HL-60 (cell line): ENCODE results near the gene DNAAF5.

Experiments used
- DNase-seq, 2 experiments: peaks; one replicate each; pipeline ENCODE4 v3.0.0-alpha.2; 2010 to 2020; ENCODE audit warnings: low read depth in 1 of 2, low spot score in 1 of 2
- H3K27ac ChIP-seq: fragments of 250-450 bp; sonication (Bioruptor Pico); replicated peaks from 2 replicates; pipeline ENCODE4 v1.5.1; 2020; ENCODE audit warnings: mild to moderate bottlenecking, moderate library complexity
- H3K27me3 ChIP-seq: fragments of 250-450 bp; sonication (Bioruptor Pico); 2 replicates; pipeline ENCODE4 v1.5.1; 2021; ENCODE audit warnings: mild to moderate bottlenecking, moderate library complexity; ENCODE audit not compliant: insufficient read depth, poor library complexity, severe bottlenecking
- H3K4me3 ChIP-seq: replicated peaks from 2 replicates; pipeline ENCODE4 v1.5.1; 2011; ENCODE audit warnings: mild to moderate bottlenecking, control low read depth, low read length; ENCODE audit not compliant: insufficient read depth
- CTCF ChIP-seq: IDR thresholded peaks from one replicate; pipeline ENCODE4 v1.5.1; 2011; ENCODE audit warnings: low read length, control low read depth, inconsistent platforms; ENCODE audit not compliant: insufficient read depth
- GABPA ChIP-seq: IDR thresholded peaks from 2 replicates; pipeline ENCODE4 v1.6.1; 2012; ENCODE audit warnings: low read depth
- POLR2AphosphoS5 ChIP-seq: IDR thresholded peaks from 2 replicates; pipeline ENCODE4 v1.6.1; 2012; ENCODE audit warnings: low read depth
- SPI1 ChIP-seq: IDR thresholded peaks from 2 replicates; pipeline ENCODE4 v1.6.1; 2012; ENCODE audit warnings: low read depth, mild to moderate bottlenecking, borderline replicate concordance
- TF ChIP-seq, protein P1 (sequence below): IDR thresholded peaks from 2 replicates; pipeline ENCODE4 v1.6.1; 2012; ENCODE audit warnings: low read depth; ENCODE audit not compliant: insufficient replicate concordance

The DNAAF5 gene

DNA sequence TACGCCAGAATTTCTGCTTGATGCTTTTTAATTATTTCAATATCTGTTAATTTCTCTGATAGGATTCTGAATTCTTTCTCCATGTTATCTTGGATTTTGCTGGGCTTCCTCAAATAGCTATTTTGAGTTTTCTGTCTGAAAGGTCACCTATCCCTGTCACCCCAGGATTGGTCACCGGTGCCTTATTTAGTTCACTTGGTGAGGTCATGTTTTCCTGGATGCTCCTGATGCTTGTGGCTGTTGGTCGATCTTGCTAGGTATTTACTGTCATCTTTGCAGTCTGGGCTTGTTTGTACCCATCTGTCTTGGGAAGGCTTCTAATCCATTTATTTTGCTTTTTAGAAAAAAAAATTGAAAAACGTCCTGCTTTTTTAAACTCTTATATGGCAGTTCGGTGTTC lies 11.7 kb downstream of the DNAAF5 start:
- Histone ChIP-seq H3K27ac (no peak overlapping the region), H3K27me3 (no peaks in the 10 kb centered on the region), H3K4me3 (no peak overlapping the region)
- no peak for DNase-seq
- TF ChIP-seq, protein P1, sequence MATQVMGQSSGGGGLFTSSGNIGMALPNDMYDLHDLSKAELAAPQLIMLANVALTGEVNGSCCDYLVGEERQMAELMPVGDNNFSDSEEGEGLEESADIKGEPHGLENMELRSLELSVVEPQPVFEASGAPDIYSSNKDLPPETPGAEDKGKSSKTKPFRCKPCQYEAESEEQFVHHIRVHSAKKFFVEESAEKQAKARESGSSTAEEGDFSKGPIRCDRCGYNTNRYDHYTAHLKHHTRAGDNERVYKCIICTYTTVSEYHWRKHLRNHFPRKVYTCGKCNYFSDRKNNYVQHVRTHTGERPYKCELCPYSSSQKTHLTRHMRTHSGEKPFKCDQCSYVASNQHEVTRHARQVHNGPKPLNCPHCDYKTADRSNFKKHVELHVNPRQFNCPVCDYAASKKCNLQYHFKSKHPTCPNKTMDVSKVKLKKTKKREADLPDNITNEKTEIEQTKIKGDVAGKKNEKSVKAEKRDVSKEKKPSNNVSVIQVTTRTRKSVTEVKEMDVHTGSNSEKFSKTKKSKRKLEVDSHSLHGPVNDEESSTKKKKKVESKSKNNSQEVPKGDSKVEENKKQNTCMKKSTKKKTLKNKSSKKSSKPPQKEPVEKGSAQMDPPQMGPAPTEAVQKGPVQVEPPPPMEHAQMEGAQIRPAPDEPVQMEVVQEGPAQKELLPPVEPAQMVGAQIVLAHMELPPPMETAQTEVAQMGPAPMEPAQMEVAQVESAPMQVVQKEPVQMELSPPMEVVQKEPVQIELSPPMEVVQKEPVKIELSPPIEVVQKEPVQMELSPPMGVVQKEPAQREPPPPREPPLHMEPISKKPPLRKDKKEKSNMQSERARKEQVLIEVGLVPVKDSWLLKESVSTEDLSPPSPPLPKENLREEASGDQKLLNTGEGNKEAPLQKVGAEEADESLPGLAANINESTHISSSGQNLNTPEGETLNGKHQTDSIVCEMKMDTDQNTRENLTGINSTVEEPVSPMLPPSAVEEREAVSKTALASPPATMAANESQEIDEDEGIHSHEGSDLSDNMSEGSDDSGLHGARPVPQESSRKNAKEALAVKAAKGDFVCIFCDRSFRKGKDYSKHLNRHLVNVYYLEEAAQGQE = no peak
- TF ChIP-seq SPI1 = no peak
- TF ChIP-seq POLR2AphosphoS5 = no peak
- no peak for TF ChIP-seq CTCF
- TF ChIP-seq GABPA = no peak

DNA sequence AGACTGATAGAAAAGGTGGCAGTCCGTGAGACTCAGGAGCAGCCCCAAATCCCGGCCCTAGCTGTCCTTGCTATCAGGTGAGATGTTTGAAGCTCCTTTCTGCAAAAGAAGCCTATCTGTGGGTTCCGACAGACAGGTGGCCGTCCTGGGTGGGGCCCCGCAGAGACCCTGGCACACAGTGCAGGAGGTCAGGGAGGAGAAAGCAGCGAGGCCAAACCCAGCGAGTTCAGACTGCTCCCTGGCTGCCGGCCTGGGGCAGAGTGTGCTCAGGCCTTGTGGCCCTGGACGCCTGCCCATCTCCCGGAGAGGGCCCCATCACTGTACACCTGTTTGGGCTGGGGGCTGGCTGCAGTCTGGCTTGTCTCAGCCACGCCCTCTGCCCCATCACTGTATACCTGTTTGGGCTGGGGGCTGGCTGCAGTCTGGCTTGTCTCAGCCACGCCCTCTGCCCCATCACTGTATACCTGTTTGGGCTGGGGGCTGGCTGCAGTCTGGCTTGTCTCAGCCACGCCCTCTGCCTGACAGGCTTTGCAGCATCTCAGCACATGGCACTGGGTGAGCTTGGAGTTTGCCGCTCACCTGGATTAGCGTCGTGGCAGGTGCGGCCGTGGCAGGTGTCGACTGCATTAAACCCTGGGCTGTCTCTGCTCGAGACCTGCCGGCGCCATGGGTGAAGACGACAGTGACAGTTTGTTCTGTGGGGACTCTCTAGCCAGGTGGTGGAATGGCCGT lies 12.4 kb downstream of the DNAAF5 start:
- TF ChIP-seq, protein P1 = no peak
- TF ChIP-seq GABPA = no peak
- TF ChIP-seq CTCF = no peak
- TF ChIP-seq SPI1 = no peak
- no peak for TF ChIP-seq POLR2AphosphoS5
- DNase-seq = no peak
- no peak overlapping the region for H3K4me3 ChIP-seq
- H3K27me3 ChIP-seq = no peaks in the 10 kb centered on the region
- H3K27ac ChIP-seq = no peak overlapping the region

DNA sequence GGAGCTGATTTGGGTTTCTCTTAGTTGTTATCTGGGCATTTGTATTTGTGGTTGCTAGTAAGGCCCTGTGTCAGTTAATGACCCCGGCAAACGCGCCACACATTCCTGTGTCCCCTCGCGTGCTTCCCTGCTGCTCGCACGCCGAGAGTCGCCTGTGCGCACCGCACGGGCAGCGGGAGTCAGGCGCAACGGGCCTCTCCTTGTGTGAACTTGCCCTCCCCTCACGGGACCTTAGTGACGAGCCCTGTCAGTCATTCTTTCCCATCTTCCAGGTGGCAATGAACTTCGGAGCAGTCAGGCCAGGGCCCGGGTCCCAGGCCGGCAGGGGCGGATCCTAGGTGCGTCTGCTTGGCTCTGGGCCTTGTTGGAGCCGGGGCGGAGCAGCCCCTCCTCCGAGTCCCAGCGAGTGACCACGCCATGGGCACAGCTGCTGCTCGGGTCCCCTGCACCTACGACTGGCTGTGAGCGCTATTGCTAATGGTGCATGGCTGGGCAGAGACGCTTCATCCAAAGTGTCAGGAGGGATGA lies 13.0 kb downstream of the DNAAF5 start:
- H3K27ac ChIP-seq = no peak overlapping the region
- no peaks in the 10 kb centered on the region for H3K27me3 ChIP-seq
- no peak overlapping the region for H3K4me3 ChIP-seq
- no peak for DNase-seq
- TF ChIP-seq CTCF (no peak), GABPA (no peak), POLR2AphosphoS5 (no peak), SPI1 (no peak)
- TF ChIP-seq, protein P1 = no peak
